Body of pancreas (tissue), 4 donors: ENCODE measurements around the gene ITPK1. TPM values are rescaled to one million over a fixed set of nuclear protein-coding genes. Genes with fewer than 3 reads are reported as not detected.

Experiments used
- ATAC-seq: fragments of 150-250 bp; one replicate; pipeline ENCODE4 v1.9.1; 2016
- DNase-seq, 4 donors: peaks; one replicate each; pipeline ENCODE4 v3.0.0-alpha.2; 2019
- H3K27ac ChIP-seq, 4 donors: fragments of 200-600 bp; sonication (generic); 1 replicate in 3 of 4; 2 replicates in 1 of 4; pipeline versions ENCODE4 v1.5.1 to v1.6.1; 2016 to 2019; ENCODE audit warnings: mild to moderate bottlenecking in 1 of 4, mixed read lengths in 1 of 4, moderate library complexity in 1 of 4
- H3K27me3 ChIP-seq, 2 donors: fragments of 200-600 bp; sonication (generic); one replicate each; pipeline ENCODE4 v1.6.0; 2016; ENCODE audit warnings: mild to moderate bottlenecking in 1 of 2
- H3K36me3 ChIP-seq, 2 donors: fragments of 200-600 bp; sonication (generic); replicated peaks in 1 of 2; 2 replicates each; pipeline ENCODE4 v1.5.1; 2016; ENCODE audit warnings: low read depth in 2 of 2; ENCODE audit not compliant: insufficient read depth in 1 of 2
- H3K4me1 ChIP-seq: fragments of 200-600 bp; sonication (generic); one replicate; pipeline ENCODE4 v1.6.0; 2016
- H3K4me3 ChIP-seq, 2 donors: fragments of 200-600 bp; sonication (generic); 1 replicate in 1 of 2; 2 replicates in 1 of 2; pipeline ENCODE4 v1.5.1; 2016 to 2019
- H3K9me3 ChIP-seq, 3 donors: fragments of 200-600 bp; sonication (generic); 1 replicate in 2 of 3; 2 replicates in 1 of 3; pipeline ENCODE4 v1.5.1; 2016
- POLR2A ChIP-seq, 3 donors: fragments of 450-650 bp; IDR thresholded peaks; one replicate each; pipeline ENCODE4 v1.6.1; 2016; ENCODE audit warnings: antibody characterized with exemption in 3 of 3, mild to moderate bottlenecking in 2 of 3
- WGBS, 2 donors: methylation state at CpG; one replicate each; pipeline ENCODE4 v1.1.5; 2017; 5-methylcytosine and 5-hydroxymethylcytosine counted together
- intact Hi-C: fragments of 100-400 bp; cut with DNase I; formaldehyde crosslinking; loops from one replicate; pipeline ENCODE4 v1.15.1; 2023
- total RNA-seq, 2 donors: library from RNA; depleted of rRNA; stranded (reverse); fragments of >200 nt; gene quantifications; one replicate each; pipeline ENCODE4 v1.1.0, GENCODE V29; 2016
- TF ChIP-seq, protein P1 (sequence below), 7 experiments: fragments of 450-650 bp in 4 of 7; fragments of 200-600 bp in 3 of 7; sonication (generic) in 3 of 7; IDR thresholded peaks; one replicate each; pipeline ENCODE4 v1.5.1; 2016 to 2019; ENCODE audit warnings: antibody characterized with exemption in 7 of 7

The ITPK1 gene
- total RNA-seq, 2 donors from 2014 or later, result 30.1 to 32.6 TPM

GRCh38 chr14:93049867-93050331, 65.8 kb downstream of the ITPK1 start:
- 27 to 63% methylated on average over 12 of the region's 12 CpGs for WGBS, 2 donors
- Histone ChIP-seq H3K27me3 (no peaks in the 10 kb centered on the region), H3K36me3 (no peaks in the 10 kb centered on the region), H3K4me3 (no peak overlapping the region), H3K27ac (no peak overlapping the region), H3K9me3 (no peaks in the 10 kb centered on the region), H3K4me1 (peaks cover 45% of the 10 kb centered on the region)
- intact Hi-C loops, result no loop called here
- TF ChIP-seq POLR2A (IDR thresholded peaks at IDR 0.05), result no peak
- TF ChIP-seq, protein P1, sequence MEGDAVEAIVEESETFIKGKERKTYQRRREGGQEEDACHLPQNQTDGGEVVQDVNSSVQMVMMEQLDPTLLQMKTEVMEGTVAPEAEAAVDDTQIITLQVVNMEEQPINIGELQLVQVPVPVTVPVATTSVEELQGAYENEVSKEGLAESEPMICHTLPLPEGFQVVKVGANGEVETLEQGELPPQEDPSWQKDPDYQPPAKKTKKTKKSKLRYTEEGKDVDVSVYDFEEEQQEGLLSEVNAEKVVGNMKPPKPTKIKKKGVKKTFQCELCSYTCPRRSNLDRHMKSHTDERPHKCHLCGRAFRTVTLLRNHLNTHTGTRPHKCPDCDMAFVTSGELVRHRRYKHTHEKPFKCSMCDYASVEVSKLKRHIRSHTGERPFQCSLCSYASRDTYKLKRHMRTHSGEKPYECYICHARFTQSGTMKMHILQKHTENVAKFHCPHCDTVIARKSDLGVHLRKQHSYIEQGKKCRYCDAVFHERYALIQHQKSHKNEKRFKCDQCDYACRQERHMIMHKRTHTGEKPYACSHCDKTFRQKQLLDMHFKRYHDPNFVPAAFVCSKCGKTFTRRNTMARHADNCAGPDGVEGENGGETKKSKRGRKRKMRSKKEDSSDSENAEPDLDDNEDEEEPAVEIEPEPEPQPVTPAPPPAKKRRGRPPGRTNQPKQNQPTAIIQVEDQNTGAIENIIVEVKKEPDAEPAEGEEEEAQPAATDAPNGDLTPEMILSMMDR (IDR thresholded peaks at IDR 0.05), result no peak
- DNase-seq (peak in 2 of 4 donors; percentile 20 to 38), ATAC-seq (peak; percentile 25)

- Histone ChIP-seq H3K27me3 (no peaks in the 10 kb centered on the region), H3K27ac (no peak overlapping the region), H3K9me3 (no peaks in the 10 kb centered on the region), H3K4me3 (no peak overlapping the region), H3K36me3 (no peaks in the 10 kb centered on the region), H3K4me1 (peaks cover 51% of the 10 kb centered on the region)
- intact Hi-C loops, result no loop called here
- peak in 2 of 4 donors; percentile 18 to 28 for DNase-seq
- no peak for ATAC-seq
- 75 to 87% methylated on average over 4 of the region's 4 CpGs for WGBS, 2 donors
- no peak for TF ChIP-seq POLR2A (IDR thresholded peaks at IDR 0.05)
- TF ChIP-seq, protein P1 (IDR thresholded peaks at IDR 0.05), result no peak
Measured at GRCh38 chr14:93049315-93049714, 66.4 kb downstream of the ITPK1 start.

GRCh38 chr14:93048843-93049242, 66.9 kb downstream of the ITPK1 start:
- no peaks in the 10 kb centered on the region for H3K36me3 ChIP-seq
- H3K4me3 ChIP-seq, result no peak overlapping the region
- H3K27me3 ChIP-seq, result no peaks in the 10 kb centered on the region
- intact Hi-C loops, result no loop called here
- ATAC-seq (no peak), DNase-seq (no peak)
- TF ChIP-seq POLR2A (IDR thresholded peaks at IDR 0.05), result no peak
- TF ChIP-seq, protein P1 (IDR thresholded peaks at IDR 0.05), result no peak
- no peak overlapping the region for H3K27ac ChIP-seq
- peaks cover 56% of the 10 kb centered on the region for H3K4me1 ChIP-seq
- 87% methylated on average over 2 of the region's 2 CpGs; no CpG with 5 or more reads in 1 of the 2 donors for WGBS, 2 donors
- no peaks in the 10 kb centered on the region for H3K9me3 ChIP-seq

- WGBS, 2 donors, result 71 to 86% methylated on average over 2 of the region's 2 CpGs
- H3K27me3 ChIP-seq, result no peaks in the 10 kb centered on the region
- no peak overlapping the region for H3K27ac ChIP-seq
- H3K36me3 ChIP-seq, result no peaks in the 10 kb centered on the region
- peaks cover 67% of the 10 kb centered on the region for H3K4me1 ChIP-seq
- no peak for DNase-seq
- no peak for TF ChIP-seq POLR2A (IDR thresholded peaks at IDR 0.05)
- TF ChIP-seq, protein P1 (IDR thresholded peaks at IDR 0.05), result no peak
- no peak for ATAC-seq
- intact Hi-C loops, result no loop called here
- no peak overlapping the region for H3K4me3 ChIP-seq
- no peaks in the 10 kb centered on the region for H3K9me3 ChIP-seq
Measured at GRCh38 chr14:93047661-93048060, 68.1 kb downstream of the ITPK1 start.

DNA sequence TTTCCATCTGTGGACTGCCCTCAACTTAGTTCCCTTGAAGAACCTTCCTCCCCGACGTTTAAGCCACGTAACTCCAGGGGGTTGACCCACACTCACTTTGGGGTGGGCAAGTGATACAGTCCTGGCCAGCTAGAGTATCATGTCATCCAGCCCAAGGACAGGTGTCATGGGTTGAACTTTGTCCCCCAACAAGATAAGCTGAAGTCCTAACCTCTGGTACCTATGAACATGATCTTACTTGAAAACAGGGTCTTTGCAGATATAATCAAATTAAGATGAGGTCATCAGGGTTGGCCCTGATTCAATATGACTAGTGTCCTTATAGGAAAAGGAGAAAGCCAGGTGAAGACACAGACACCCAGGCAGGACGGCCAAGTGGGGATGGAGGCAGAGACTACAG, 68.6 kb downstream of the ITPK1 start:
- peaks cover 73% of the 10 kb centered on the region for H3K4me1 ChIP-seq
- ATAC-seq (no peak), DNase-seq (no peak)
- H3K27ac ChIP-seq, result peak overlapping the region in 1 of 4 donors; percentile 9
- WGBS, 2 donors, result 55 to 89% methylated on average over 1 to 4 of the region's 4 CpGs
- no peaks in the 10 kb centered on the region for H3K9me3 ChIP-seq
- H3K4me3 ChIP-seq, result no peak overlapping the region
- no peaks in the 10 kb centered on the region for H3K36me3 ChIP-seq
- TF ChIP-seq POLR2A (IDR thresholded peaks at IDR 0.05), result no peak
- TF ChIP-seq, protein P1 (IDR thresholded peaks at IDR 0.05), result no peak
- H3K27me3 ChIP-seq, result no peaks in the 10 kb centered on the region
- intact Hi-C loops, result no loop called here
